MV-4-11 (cell line): ENCODE results near the gene LPAR1.
"Not testable (repeated sequence)": the region's sequence is repeated elsewhere in the genome, so short reads cannot be mapped to it uniquely, and the experiment has no call there.

Source experiments
- DNase-seq: peaks from one replicate; lab custom pipeline; 2025; lab: John Stamatoyannopoulos, UW

The LPAR1 gene

GRCh38 chr9:111038331-111039230, at the start of gene LPAR1:
Gene LPAR1 (minus strand): TSS chr9:111038470. CDS start chr9:110972117, 66,353 bp downstream.
- no peak for DNase-seq

- DNase-seq, result peak; percentile 90
Observed at GRCh38 chr9:111078391-111079038, 40.2 kb upstream of the LPAR1 start.

GRCh38 chr9:111076519-111076918, 38.2 kb upstream of the LPAR1 start:
- peak; percentile 25 for DNase-seq

GRCh38 chr9:111076042-111076441, 37.8 kb upstream of the LPAR1 start:
- DNase-seq, result peak; percentile 65

- DNase-seq, result peak; percentile 92
Observed at GRCh38 chr9:111074395-111074794, 36.1 kb upstream of the LPAR1 start.

- no peak for DNase-seq
Observed at GRCh38 chr9:111069183-111069582, 30.9 kb upstream of the LPAR1 start.

- peak; percentile 95 for DNase-seq
Observed at GRCh38 chr9:111068771-111069170, 30.5 kb upstream of the LPAR1 start.

GRCh38 chr9:111068383-111068730, 30.1 kb upstream of the LPAR1 start:
- no peak for DNase-seq

- DNase-seq, result no peak
Observed at GRCh38 chr9:111066468-111066867, 28.2 kb upstream of the LPAR1 start.

GRCh38 chr9:111065414-111065813, 27.1 kb upstream of the LPAR1 start:
- peak; percentile 73 for DNase-seq

GRCh38 chr9:111064160-111064837, 26.0 kb upstream of the LPAR1 start:
- DNase-seq, result no peak

- DNase-seq, result peak; percentile 26
Observed at GRCh38 chr9:111063332-111063731, 25.1 kb upstream of the LPAR1 start.

GRCh38 chr9:111058166-111058565, 19.9 kb upstream of the LPAR1 start:
- DNase-seq, result peak; percentile 12

- DNase-seq, result peak; percentile 48
Observed at GRCh38 chr9:111056538-111056937, 18.3 kb upstream of the LPAR1 start.

- DNase-seq, result no peak
Observed at GRCh38 chr9:111052791-111053190, 14.5 kb upstream of the LPAR1 start.

- DNase-seq, result no peak
Observed at GRCh38 chr9:111051400-111051799, 13.1 kb upstream of the LPAR1 start.

- DNase-seq, result no peak
Observed at GRCh38 chr9:111050819-111051218, 12.5 kb upstream of the LPAR1 start.

GRCh38 chr9:111047287-111047686, 9.0 kb upstream of the LPAR1 start:
- not testable (repeated sequence) for DNase-seq

GRCh38 chr9:111041902-111042301, 3.6 kb upstream of the LPAR1 start:
- no peak for DNase-seq

GRCh38 chr9:111040494-111040893, 2.2 kb upstream of the LPAR1 start:
- no peak for DNase-seq

GRCh38 chr9:111039231-111039906, 1.1 kb upstream of the LPAR1 start:
- DNase-seq, result no peak

GRCh38 chr9:111037708-111038330, 451 bp downstream of the LPAR1 start:
- DNase-seq, result peak; percentile 36
